ENCODE results near the gene PYCARD. TPM values are rescaled to one million over a fixed set of nuclear protein-coding genes. Genes with fewer than 3 reads are reported as not detected.

Gene PYCARD
- total RNA-seq: 9.4 and 15.1 TPM in 2 replicates
- polyA plus RNA-seq: 13.8 and 16.1 TPM in 2 replicates

DNA sequence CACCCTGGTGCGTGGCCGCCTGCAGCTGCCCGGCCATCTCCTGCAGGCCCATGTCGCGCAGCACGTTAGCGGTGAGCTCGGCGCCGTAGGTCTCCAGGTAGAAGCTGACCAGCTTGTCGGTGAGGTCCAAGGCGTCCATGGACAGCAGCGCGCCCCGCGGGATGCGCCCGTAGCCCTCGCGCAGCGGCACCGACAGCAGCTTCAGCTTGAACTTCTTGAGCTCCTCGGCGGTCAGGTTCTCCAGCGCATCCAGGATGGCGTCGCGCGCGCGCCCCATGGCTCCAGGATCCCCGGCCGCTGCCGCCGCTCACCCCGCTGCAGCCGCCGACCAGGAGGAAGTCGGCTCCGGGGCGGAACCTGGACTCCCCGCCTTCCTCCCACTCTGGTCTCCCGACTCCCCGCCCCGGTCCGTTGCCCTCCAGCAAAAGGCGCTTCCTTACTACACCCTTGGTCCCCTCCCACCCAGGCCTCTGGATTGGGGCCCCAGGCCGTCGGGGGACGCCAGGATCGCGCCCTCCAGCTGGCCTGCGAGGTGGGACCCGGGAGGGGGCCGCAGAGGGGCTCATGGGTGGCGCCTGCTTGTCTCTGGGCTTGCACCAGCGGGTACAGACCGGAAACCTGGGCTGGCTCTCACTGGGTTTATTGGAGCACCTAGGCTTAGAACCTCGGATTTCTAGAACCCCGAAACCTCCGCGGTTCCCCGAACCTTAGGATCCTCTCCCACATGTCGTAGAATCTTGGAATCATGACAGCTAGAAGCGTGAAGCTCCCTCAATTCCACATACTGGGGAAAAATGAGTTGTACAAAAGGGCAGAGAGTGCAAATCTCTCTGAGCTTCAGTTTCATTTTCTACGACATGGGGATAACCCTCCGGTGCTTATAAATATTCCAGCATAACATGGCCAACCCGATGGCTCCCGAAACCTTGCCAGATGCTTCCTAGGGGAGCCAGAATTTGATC, at the start of gene PYCARD:
PYCARD (minus strand) TSS at position 347 of the 962 bp plus-strand sequence; CDS start at position 277, 70 bp downstream.
- Histone ChIP-seq H3K4me3 (peak within 1 kb of the TSS; percentile 63), H3K27me3 (peaks cover 11% of the 10 kb centered on the region), H4K20me1 (ENCODE audit: insufficient read depth, poor library complexity, severe bottlenecking) (peaks cover 17% of the 10 kb centered on the region), H3K9me3 (ENCODE audit: low read depth) (no peaks in the 10 kb centered on the region), H3K36me3 (replicated peaks; ENCODE audit: insufficient read depth, low read depth) (no peaks in the 10 kb centered on the region), H3K9me2 (replicated peaks; ENCODE audit: insufficient read depth) (no peaks in the 10 kb centered on the region), H3K4me1 (ENCODE audit: insufficient read depth) (peaks cover 14% of the 10 kb centered on the region), H3K79me2 (no peaks in the 10 kb centered on the region), H3K27ac (no peak within 1 kb of the TSS), H2AFZ (peak within 1 kb of the TSS; percentile 86), H3K4me2 (peak within 1 kb of the TSS; percentile 98)
- WGBS (ENCODE audit: low lambda C conversion rate, missing lambda C conversion rate): 20% methylated on average over 48 of the region's 69 CpGs
- peak; percentile 58 for DNase-seq (ENCODE audit: low spot score)
- TF ChIP-seq EZH2phosphoT487 (IDR thresholded peaks at IDR 0.05; ENCODE audit: low read depth, severe bottlenecking, unreplicated experiment) (no peak), EZH2 (IDR thresholded peaks at IDR 0.05; ENCODE audit: borderline replicate concordance) (no peak)
- TF ChIP-seq, protein P1, sequence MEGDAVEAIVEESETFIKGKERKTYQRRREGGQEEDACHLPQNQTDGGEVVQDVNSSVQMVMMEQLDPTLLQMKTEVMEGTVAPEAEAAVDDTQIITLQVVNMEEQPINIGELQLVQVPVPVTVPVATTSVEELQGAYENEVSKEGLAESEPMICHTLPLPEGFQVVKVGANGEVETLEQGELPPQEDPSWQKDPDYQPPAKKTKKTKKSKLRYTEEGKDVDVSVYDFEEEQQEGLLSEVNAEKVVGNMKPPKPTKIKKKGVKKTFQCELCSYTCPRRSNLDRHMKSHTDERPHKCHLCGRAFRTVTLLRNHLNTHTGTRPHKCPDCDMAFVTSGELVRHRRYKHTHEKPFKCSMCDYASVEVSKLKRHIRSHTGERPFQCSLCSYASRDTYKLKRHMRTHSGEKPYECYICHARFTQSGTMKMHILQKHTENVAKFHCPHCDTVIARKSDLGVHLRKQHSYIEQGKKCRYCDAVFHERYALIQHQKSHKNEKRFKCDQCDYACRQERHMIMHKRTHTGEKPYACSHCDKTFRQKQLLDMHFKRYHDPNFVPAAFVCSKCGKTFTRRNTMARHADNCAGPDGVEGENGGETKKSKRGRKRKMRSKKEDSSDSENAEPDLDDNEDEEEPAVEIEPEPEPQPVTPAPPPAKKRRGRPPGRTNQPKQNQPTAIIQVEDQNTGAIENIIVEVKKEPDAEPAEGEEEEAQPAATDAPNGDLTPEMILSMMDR (IDR thresholded peaks at IDR 0.05; ENCODE audit: poor library complexity): no peak

DNA sequence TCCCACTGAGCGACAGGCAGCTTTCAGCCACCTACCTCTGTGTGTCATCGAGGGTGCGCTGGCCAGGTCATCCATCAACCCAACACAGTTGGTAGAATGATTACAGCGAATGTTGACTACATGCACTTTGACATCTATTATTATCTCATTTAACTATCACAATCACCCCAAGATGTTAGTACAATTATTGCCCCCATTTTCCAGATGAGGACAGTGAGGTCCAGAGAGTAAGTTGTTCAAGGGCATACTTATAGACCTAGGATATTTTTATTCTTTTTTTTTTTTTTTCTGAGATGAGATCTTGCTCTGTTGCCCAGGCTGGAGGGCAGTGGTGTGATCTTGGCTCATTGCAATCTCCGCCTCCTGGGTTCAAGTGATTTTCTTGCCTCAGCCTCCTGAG, 48.9 kb upstream of the PYCARD start:
- Histone ChIP-seq H3K79me2 (no peaks in the 10 kb centered on the region), H3K36me3 (replicated peaks; ENCODE audit: insufficient read depth, low read depth) (no peaks in the 10 kb centered on the region), H3K9me2 (replicated peaks; ENCODE audit: insufficient read depth) (no peaks in the 10 kb centered on the region), H2AFZ (no peak overlapping the region), H4K20me1 (ENCODE audit: insufficient read depth, poor library complexity, severe bottlenecking) (no peaks in the 10 kb centered on the region), H3K4me3 (no peak overlapping the region), H3K4me1 (ENCODE audit: insufficient read depth) (no peaks in the 10 kb centered on the region), H3K27ac (no peak overlapping the region), H3K4me2 (no peak overlapping the region), H3K9me3 (ENCODE audit: low read depth) (no peaks in the 10 kb centered on the region), H3K27me3 (peaks cover 4% of the 10 kb centered on the region)
- no peak for DNase-seq (ENCODE audit: low spot score)
- WGBS (ENCODE audit: low lambda C conversion rate, missing lambda C conversion rate): 95% methylated on average over 5 of the region's 5 CpGs
- TF ChIP-seq EZH2 (IDR thresholded peaks at IDR 0.05; ENCODE audit: borderline replicate concordance): no peak

DNA sequence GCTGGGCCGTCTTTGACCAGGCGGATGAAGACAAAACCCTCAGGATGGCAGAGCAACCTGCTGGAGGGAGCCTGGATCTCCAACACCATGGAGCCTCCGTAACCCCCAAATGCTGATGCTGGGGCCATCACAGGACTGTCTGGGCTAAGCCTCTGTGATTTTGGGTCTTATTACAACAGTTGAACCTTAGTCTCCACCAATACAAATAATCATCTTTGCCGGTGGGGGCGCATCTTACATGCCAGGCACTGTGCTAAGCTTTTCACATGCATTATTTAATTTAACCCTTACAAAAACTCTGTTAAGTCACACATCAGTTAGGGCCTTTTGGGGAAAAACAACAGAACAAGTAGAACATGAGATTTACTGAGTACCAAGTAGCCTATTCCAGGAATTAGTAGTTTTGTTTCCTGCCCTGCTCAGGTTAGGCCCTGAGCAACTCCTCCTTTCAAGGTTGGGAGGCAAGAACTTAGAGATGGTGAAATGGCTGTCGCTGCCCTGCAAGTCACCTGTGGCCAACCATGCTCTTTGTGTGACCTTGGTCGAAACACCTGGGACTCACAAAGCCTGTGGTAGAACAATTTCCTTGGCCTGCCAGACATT, 48.3 kb upstream of the PYCARD start:
- WGBS (ENCODE audit: low lambda C conversion rate, missing lambda C conversion rate): 93% methylated on average over 7 of the region's 7 CpGs

More for the DNA sequence above, 48.3 kb upstream of the PYCARD start:
- Histone ChIP-seq H2AFZ (no peak overlapping the region), H3K4me3 (no peak overlapping the region), H3K27me3 (peaks cover 10% of the 10 kb centered on the region), H4K20me1 (ENCODE audit: insufficient read depth, poor library complexity, severe bottlenecking) (no peaks in the 10 kb centered on the region), H3K4me1 (ENCODE audit: insufficient read depth) (no peaks in the 10 kb centered on the region), H3K36me3 (replicated peaks; ENCODE audit: insufficient read depth, low read depth) (no peaks in the 10 kb centered on the region), H3K27ac (no peak overlapping the region), H3K9me2 (replicated peaks; ENCODE audit: insufficient read depth) (no peaks in the 10 kb centered on the region), H3K4me2 (no peak overlapping the region), H3K9me3 (ENCODE audit: low read depth) (no peaks in the 10 kb centered on the region), H3K79me2 (no peaks in the 10 kb centered on the region)
- DNase-seq (ENCODE audit: low spot score): no peak
- TF ChIP-seq EZH2phosphoT487 (IDR thresholded peaks at IDR 0.05; ENCODE audit: low read depth, severe bottlenecking, unreplicated experiment): no peak
- TF ChIP-seq EZH2 (IDR thresholded peaks at IDR 0.05; ENCODE audit: borderline replicate concordance): no peak
- TF ChIP-seq, protein P1 (IDR thresholded peaks at IDR 0.05; ENCODE audit: poor library complexity): no peak
